ENCODE results near the gene SHE. TPM values are rescaled to one million over a fixed set of nuclear protein-coding genes. Genes with fewer than 3 reads are reported as not detected.

Gene SHE
- total and polyA plus RNA-seq, 2 experiments from 2014 or later, result 0.23 to 0.69 TPM

GRCh38 chr1:154468535-154469250, 33.5 kb downstream of the SHE start:
- peaks cover 2% of the 10 kb centered on the region for H3K27me3 Mint-ChIP-seq (ENCODE audit: insufficient read depth, low read depth, poor library complexity)
- Histone ChIP-seq H3K27ac (ENCODE audit: low read depth) (no peak overlapping the region), H3K4me3 (no peak overlapping the region), H3F3A (replicated peaks; ENCODE audit: low read depth) (no peaks in the 10 kb centered on the region), H4K20me1 (replicated peaks; ENCODE audit: insufficient read depth) (no peaks in the 10 kb centered on the region), H3K4me1 (ENCODE audit: insufficient read depth) (no peaks in the 10 kb centered on the region; the same call in 1 of the 2 replicates), H2AFZ (no peak overlapping the region), H3K27me3 (ENCODE audit: insufficient read depth) (no peaks in the 10 kb centered on the region), H3K9me2 (ENCODE audit: insufficient read depth) (no peaks in the 10 kb centered on the region), H3K4me2 (no peak overlapping the region), H3K79me2 (replicated peaks; ENCODE audit: insufficient read depth) (no peaks in the 10 kb centered on the region), H3K36me3 (ENCODE audit: insufficient read depth) (no peaks in the 10 kb centered on the region)
- no peak for TF ChIP-seq CREB1 (CRISPR knock-in tag; IDR thresholded peaks at IDR 0.05; ENCODE audit: low read depth)
- TF ChIP-seq STAT1 (IDR thresholded peaks at IDR 0.05; ENCODE audit: unreplicated experiment), result no peak
- TF ChIP-seq ZNF462 (CRISPR knock-in tag; IDR thresholded peaks at IDR 0.05), result no peak
- TF ChIP-seq ETS1 (IDR thresholded peaks at IDR 0.05), result no peak
- no peak for TF ChIP-seq ZNF331 (CRISPR knock-in tag; IDR thresholded peaks at IDR 0.05; ENCODE audit: low read depth)
- TF ChIP-seq NANOG (IDR thresholded peaks at IDR 0.05; ENCODE audit: borderline replicate concordance), result no peak
- TF ChIP-seq CTCF (conservative IDR thresholded peaks at IDR 0.05; ENCODE audit: low read depth in 2 of 2), result no peak
- TF ChIP-seq EZH2phosphoT487 (IDR thresholded peaks at IDR 0.05; ENCODE audit: unreplicated experiment), result no peak
- no peak for TF ChIP-seq POLR2AphosphoS5 (IDR thresholded peaks at IDR 0.05; ENCODE audit: low read depth)
- no peak for TF ChIP-seq JUNB (IDR thresholded peaks at IDR 0.05; ENCODE audit: unreplicated experiment)
- TF ChIP-seq REST (IDR thresholded peaks at IDR 0.05; ENCODE audit: unreplicated experiment), result no peak
- TF ChIP-seq EZH2 (IDR thresholded peaks at IDR 0.05; ENCODE audit: low read depth, unreplicated experiment), result no peak
- H3K4me3 Mint-ChIP-seq, result no peak overlapping the region
- H3K4me1 Mint-ChIP-seq, result peaks cover 15% of the 10 kb centered on the region
- H3K9me3 Mint-ChIP-seq, result no peaks in the 10 kb centered on the region
- no peaks in the 10 kb centered on the region for H3K36me3 Mint-ChIP-seq (ENCODE audit: low read depth)
- ATAC-seq, result no peak; the same call in 2 of the 3 replicates
- no peak for DNase-seq (ENCODE audit: low spot score)
- H3K27ac Mint-ChIP-seq, result no peak overlapping the region
